ENCODE data around the gene ARHGAP22.

Gene ARHGAP22

GRCh38 chr10:48598936-48599829 is 5.7 kb downstream of the ARHGAP22 start:
- H3K4me3 Mint-ChIP-seq, result no peak overlapping the region
- TF ChIP-seq CTCF (IDR thresholded peaks at IDR 0.05), result no peak
- no peak overlapping the region for H3K27ac Mint-ChIP-seq
- H3K9me3 Mint-ChIP-seq, result no peaks in the 10 kb centered on the region
- DNase-seq, result no peak
- H3K4me1 Mint-ChIP-seq, result peaks cover 5% of the 10 kb centered on the region
- peaks cover 53% of the 10 kb centered on the region for H3K27me3 Mint-ChIP-seq (ENCODE audit: low read depth, poor library complexity)
- H3K36me3 Mint-ChIP-seq (ENCODE audit: low read depth), result no peaks in the 10 kb centered on the region

- Mint-ChIP-seq H3K27me3 (ENCODE audit: low read depth, poor library complexity) (peaks cover 46% of the 10 kb centered on the region), H3K4me1 (peaks cover 5% of the 10 kb centered on the region), H3K36me3 (ENCODE audit: low read depth) (no peaks in the 10 kb centered on the region), H3K4me3 (no peak overlapping the region), H3K27ac (no peak overlapping the region), H3K9me3 (no peaks in the 10 kb centered on the region)
- no peak for DNase-seq
- no peak for TF ChIP-seq CTCF (IDR thresholded peaks at IDR 0.05)
Measured at GRCh38 chr10:48598243-48598935, 6.5 kb downstream of the ARHGAP22 start.

GRCh38 chr10:48595539-48595932 is 9.3 kb downstream of the ARHGAP22 start:
- Mint-ChIP-seq H3K4me1 (peaks cover 5% of the 10 kb centered on the region), H3K4me3 (no peak overlapping the region), H3K27ac (no peak overlapping the region), H3K36me3 (ENCODE audit: low read depth) (no peaks in the 10 kb centered on the region), H3K27me3 (ENCODE audit: low read depth, poor library complexity) (peaks cover 42% of the 10 kb centered on the region), H3K9me3 (no peaks in the 10 kb centered on the region)
- no peak for DNase-seq
- no peak for TF ChIP-seq CTCF (IDR thresholded peaks at IDR 0.05)

- peaks cover 7% of the 10 kb centered on the region for H3K4me1 Mint-ChIP-seq
- no peak overlapping the region for H3K4me3 Mint-ChIP-seq
- no peak for TF ChIP-seq CTCF (IDR thresholded peaks at IDR 0.05)
- no peaks in the 10 kb centered on the region for H3K36me3 Mint-ChIP-seq (ENCODE audit: low read depth)
- no peak for DNase-seq
- H3K27me3 Mint-ChIP-seq (ENCODE audit: low read depth, poor library complexity), result peaks cover 36% of the 10 kb centered on the region
- no peak overlapping the region for H3K27ac Mint-ChIP-seq
- no peaks in the 10 kb centered on the region for H3K9me3 Mint-ChIP-seq
Measured at GRCh38 chr10:48594803-48595538, 9.9 kb downstream of the ARHGAP22 start.

- H3K27me3 Mint-ChIP-seq (ENCODE audit: low read depth, poor library complexity), result peaks cover 35% of the 10 kb centered on the region
- H3K4me1 Mint-ChIP-seq, result peaks cover 13% of the 10 kb centered on the region
- DNase-seq, result no peak
- TF ChIP-seq CTCF (IDR thresholded peaks at IDR 0.05), result no peak
- no peak overlapping the region for H3K4me3 Mint-ChIP-seq
- no peak overlapping the region for H3K27ac Mint-ChIP-seq
- H3K9me3 Mint-ChIP-seq, result no peaks in the 10 kb centered on the region
- no peaks in the 10 kb centered on the region for H3K36me3 Mint-ChIP-seq (ENCODE audit: low read depth)
Measured at GRCh38 chr10:48594371-48594770, 10.5 kb downstream of the ARHGAP22 start.
